Left ventricle myocardium inferior (tissue), 1 donor: ENCODE results near the gene SRP9. TPM values are rescaled to one million over a fixed set of nuclear protein-coding genes. Genes with fewer than 3 reads are reported as not detected.
"Not testable (repeated sequence)": the region's sequence is repeated elsewhere in the genome, so short reads cannot be mapped to it uniquely, and the experiment has no call there.

Experiments used
- DNase-seq: peaks from one replicate; pipeline ENCODE4 v3.0.0-alpha.2; 2020
- H3K27ac ChIP-seq: fragments of 200-600 bp; replicated peaks from 2 replicates; pipeline ENCODE4 v1.8.0; 2021
- H3K27me3 ChIP-seq: fragments of 200-600 bp; 2 replicates; pipeline ENCODE4 v1.8.0; 2021; ENCODE audit warnings: low read depth
- H3K36me3 ChIP-seq: fragments of 200-600 bp; 2 replicates; pipeline ENCODE4 v1.8.0; 2021
- H3K4me1 ChIP-seq: fragments of 200-600 bp; 2 replicates; pipeline ENCODE4 v1.8.0; 2021
- H3K4me3 ChIP-seq: fragments of 200-600 bp; 2 replicates; pipeline ENCODE4 v1.8.0; 2021; ENCODE audit warnings: mild to moderate bottlenecking, moderate library complexity
- H3K9me3 ChIP-seq: fragments of 200-600 bp; replicated peaks from 2 replicates; pipeline ENCODE4 v1.8.0; 2021
- intact Hi-C: fragments of 100-400 bp; cut with micrococcal nuclease; formaldehyde crosslinking; loops from one replicate; pipeline ENCODE4 v1.11.0; 2022
- total RNA-seq: library from RNA; stranded (reverse); fragmentation: NEBNext Ultra II Directional; extraction: Animal tissue kit (Norgen Biotek cat#: 25700); gene quantifications from one replicate; pipeline ENCODE4 v1.2.1, GENCODE V29; 2021
- TF ChIP-seq, protein P1 (sequence below): fragments of 200-600 bp; IDR thresholded peaks from 2 replicates; pipeline ENCODE4 v1.8.0; 2021; ENCODE audit warnings: antibody characterized with exemption, mild to moderate bottlenecking, borderline replicate concordance
- donor health status: DM: no; HTN: yes; CAD: no; lungs with severe emphysema.

SRP9 gene
- total RNA-seq, 1 donor from 2014 or later, result 205 TPM

- DNase-seq, result no peak
- TF ChIP-seq, protein P1, sequence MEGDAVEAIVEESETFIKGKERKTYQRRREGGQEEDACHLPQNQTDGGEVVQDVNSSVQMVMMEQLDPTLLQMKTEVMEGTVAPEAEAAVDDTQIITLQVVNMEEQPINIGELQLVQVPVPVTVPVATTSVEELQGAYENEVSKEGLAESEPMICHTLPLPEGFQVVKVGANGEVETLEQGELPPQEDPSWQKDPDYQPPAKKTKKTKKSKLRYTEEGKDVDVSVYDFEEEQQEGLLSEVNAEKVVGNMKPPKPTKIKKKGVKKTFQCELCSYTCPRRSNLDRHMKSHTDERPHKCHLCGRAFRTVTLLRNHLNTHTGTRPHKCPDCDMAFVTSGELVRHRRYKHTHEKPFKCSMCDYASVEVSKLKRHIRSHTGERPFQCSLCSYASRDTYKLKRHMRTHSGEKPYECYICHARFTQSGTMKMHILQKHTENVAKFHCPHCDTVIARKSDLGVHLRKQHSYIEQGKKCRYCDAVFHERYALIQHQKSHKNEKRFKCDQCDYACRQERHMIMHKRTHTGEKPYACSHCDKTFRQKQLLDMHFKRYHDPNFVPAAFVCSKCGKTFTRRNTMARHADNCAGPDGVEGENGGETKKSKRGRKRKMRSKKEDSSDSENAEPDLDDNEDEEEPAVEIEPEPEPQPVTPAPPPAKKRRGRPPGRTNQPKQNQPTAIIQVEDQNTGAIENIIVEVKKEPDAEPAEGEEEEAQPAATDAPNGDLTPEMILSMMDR, result no peak
- Histone ChIP-seq H3K4me3 (no peak overlapping the region), H3K9me3 (no peaks in the 10 kb centered on the region), H3K4me1 (peaks cover 41% of the 10 kb centered on the region), H3K27ac (peak overlapping the region; percentile 11), H3K27me3 (no peaks in the 10 kb centered on the region), H3K36me3 (peaks cover 46% of the 10 kb centered on the region)
- intact Hi-C loops, result no loop called here
These were observed 51.2 kb downstream of the SRP9 start for GRCh38 chr1:225828706-225829345.

- no peak for DNase-seq
- H3K9me3 ChIP-seq, result no peaks in the 10 kb centered on the region
- peaks cover 39% of the 10 kb centered on the region for H3K4me1 ChIP-seq
- TF ChIP-seq, protein P1, result no peak
- peaks cover 46% of the 10 kb centered on the region for H3K36me3 ChIP-seq
- H3K27me3 ChIP-seq, result no peaks in the 10 kb centered on the region
- no peak overlapping the region for H3K4me3 ChIP-seq
- H3K27ac ChIP-seq, result no peak overlapping the region
- intact Hi-C loops, result no loop called here
These were observed 53.2 kb downstream of the SRP9 start for GRCh38 chr1:225830841-225831240.

- intact Hi-C loops, result no loop called here
- H3K36me3 ChIP-seq, result peaks cover 66% of the 10 kb centered on the region
These were observed 57.0 kb downstream of the SRP9 start for GRCh38 chr1:225834417-225835329.

GRCh38 chr1:225835856-225836255, 58.2 kb downstream of the SRP9 start:
- TF ChIP-seq, protein P1, result no peak
- H3K27ac ChIP-seq, result peak overlapping the region; percentile 83
- H3K4me3 ChIP-seq, result no peak overlapping the region
- intact Hi-C loops, result no loop called here
- no peaks in the 10 kb centered on the region for H3K27me3 ChIP-seq
- DNase-seq, result peak; percentile 82
- H3K4me1 ChIP-seq, result peaks cover 28% of the 10 kb centered on the region
- H3K9me3 ChIP-seq, result no peaks in the 10 kb centered on the region
- H3K36me3 ChIP-seq, result peaks cover 68% of the 10 kb centered on the region

More at GRCh38 chr1:225834417-225835329, 57.0 kb downstream of the SRP9 start:
- TF ChIP-seq, protein P1, result no peak
- no peaks in the 10 kb centered on the region for H3K27me3 ChIP-seq
- H3K9me3 ChIP-seq, result no peaks in the 10 kb centered on the region
- no peak overlapping the region for H3K4me3 ChIP-seq
- peak overlapping the region; percentile 83 for H3K27ac ChIP-seq
- peak; percentile 64 for DNase-seq
- H3K4me1 ChIP-seq, result peaks cover 28% of the 10 kb centered on the region

GRCh38 chr1:225836296-225836695, 58.7 kb downstream of the SRP9 start:
- peak overlapping the region; percentile 83 for H3K27ac ChIP-seq
- H3K9me3 ChIP-seq, intact Hi-C loops, DNase-seq, H3K27me3 ChIP-seq, H3K4me3 ChIP-seq: not testable (repeated sequence)
- H3K4me1 ChIP-seq, result peaks cover 28% of the 10 kb centered on the region
- peaks cover 67% of the 10 kb centered on the region for H3K36me3 ChIP-seq

DNA sequence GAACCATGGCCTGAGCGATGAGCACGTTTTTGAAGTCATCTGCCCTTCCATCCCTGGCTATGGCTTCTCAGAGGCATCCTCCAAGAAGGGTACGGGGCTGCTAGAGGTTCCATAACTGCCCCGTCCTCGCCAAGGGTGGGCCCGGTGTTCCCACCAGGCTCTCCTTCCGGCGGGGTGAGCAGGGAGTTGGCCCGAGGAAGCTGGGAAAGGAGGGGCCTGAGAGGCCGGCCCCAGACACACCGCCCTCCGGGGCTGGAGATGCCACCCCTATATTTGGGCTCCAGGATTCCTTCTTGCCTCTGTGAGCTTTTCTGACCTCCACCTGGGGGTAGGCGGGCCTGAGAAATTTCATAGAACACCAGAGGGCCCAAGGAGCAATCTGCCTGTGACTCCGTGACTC, 61.2 kb downstream of the SRP9 start:
- Histone ChIP-seq H3K9me3 (no peaks in the 10 kb centered on the region), H3K27me3 (no peaks in the 10 kb centered on the region), H3K4me1 (peaks cover 28% of the 10 kb centered on the region), H3K4me3 (no peak overlapping the region), H3K36me3 (peaks cover 63% of the 10 kb centered on the region), H3K27ac (peak overlapping the region; percentile 14)
- TF ChIP-seq, protein P1, result no peak
- DNase-seq, result no peak
- intact Hi-C loops, result no loop called here
